ENCODE measurements around the gene CDC25B.

DNA sequence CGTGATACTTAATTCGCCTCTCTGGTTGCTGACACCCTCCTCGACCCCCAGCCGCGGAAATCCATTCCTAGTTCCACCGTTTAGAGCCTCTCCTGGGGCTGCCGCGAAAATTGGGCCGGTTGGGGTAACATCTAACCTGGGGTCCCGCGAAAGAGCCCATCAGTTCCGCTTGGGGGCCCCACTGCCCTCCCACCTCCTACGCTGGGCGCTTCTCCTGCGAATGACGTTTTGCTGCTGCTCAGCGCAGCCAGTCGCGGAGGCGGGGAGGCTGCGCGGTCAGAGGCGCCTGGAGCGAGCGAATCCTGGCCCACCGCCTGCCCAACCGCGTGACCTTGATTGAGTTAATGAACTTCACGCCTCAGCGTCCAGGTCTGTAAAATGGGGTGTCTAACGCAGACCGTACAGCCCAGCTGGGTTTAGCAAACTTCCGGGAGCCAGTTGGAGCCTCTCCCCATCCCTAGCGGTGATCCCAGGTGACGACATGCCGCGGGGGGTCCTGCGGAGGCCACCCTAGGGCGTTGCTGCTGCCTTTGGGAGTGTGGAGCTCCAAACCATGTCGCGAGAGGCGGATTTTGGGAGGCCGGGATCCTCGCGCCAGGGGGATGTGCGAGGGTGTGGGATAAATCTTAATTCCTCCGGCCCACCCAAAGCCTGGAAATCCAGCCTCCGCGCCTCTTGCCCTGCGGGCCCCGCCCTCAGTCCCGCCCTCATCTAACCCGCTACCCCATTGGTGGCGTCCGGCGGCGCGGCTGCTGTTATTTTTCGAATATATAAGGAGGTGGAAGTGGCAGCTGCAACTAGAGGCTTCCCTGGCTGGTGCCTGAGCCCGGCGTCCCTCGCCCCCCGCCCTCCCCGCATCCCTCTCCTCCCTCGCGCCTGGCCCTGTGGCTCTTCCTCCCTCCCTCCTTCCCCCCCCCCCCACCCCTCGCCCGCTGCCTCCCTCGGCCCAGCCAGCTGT is at the start of gene CDC25B:
- TF ChIP-seq RAD21 (IDR thresholded peaks at IDR 0.05 in 1 of 2, conservative IDR thresholded peaks at IDR 0.05 in 1 of 2; ENCODE audit: low read depth in 2 of 2, low read length in 2 of 2) (peak; percentile 17 to 32; a peak in 2 of 4 replicates), MAX (IDR thresholded peaks at IDR 0.05) (peak; percentile 89)

All from H1 (cell line).